ENCODE measurements around the gene CYGB. TPM values are rescaled to one million over a fixed set of nuclear protein-coding genes. Genes with fewer than 3 reads are reported as not detected.

The CYGB gene
- polyA plus RNA-seq, 1 of the 3 experiments (the other 2 are of a cell fraction) = 1.7 TPM

DNA sequence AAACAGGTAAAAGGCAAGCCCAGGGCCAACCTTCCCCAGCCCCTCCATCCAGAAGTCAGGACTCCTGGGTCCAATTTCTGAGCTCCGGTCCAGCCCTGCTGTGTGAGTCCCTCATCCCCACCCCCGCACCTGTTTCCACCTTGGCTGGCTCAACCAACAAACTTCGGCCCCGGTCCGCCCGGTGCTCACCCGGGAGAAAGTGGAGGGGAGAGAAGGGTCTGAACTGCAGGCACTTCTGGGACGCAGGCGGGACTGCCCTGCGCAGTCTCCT, 36.8 kb downstream of the CYGB start:
- TF ChIP-seq CHD2 (IDR thresholded peaks at IDR 0.05; ENCODE audit: low read length, partially characterized antibody) = peak; percentile 4
- no peak for TF ChIP-seq SMC3 (IDR thresholded peaks at IDR 0.05; ENCODE audit: low read depth, low read length)
- POLR2A ChIA-PET = interaction anchor here (1.2 kb wide), 2 partner anchors 43 to 47 kb away, joined by 3 to 4 read pairs; partner anchors contain the start of gene UBE2O
- peaks cover 21% of the 10 kb centered on the region for H3F3A ChIP-seq (replicated peaks; ENCODE audit: insufficient read depth)
- no peaks in the 10 kb centered on the region for H3K27me3 ChIP-seq (ENCODE audit: insufficient read depth)
- peak overlapping the region; percentile 65 to 78 for H3K4me3 ChIP-seq (ENCODE audit: low read depth in 2 of 2, low read length in 1 of 2)
- H2AFZ ChIP-seq (ENCODE audit: low read depth) = peak overlapping the region; percentile 94
- peaks cover 21 to 56% of the 10 kb centered on the region in 2 experiments; a peak in 3 of 4 replicates for H3K4me1 ChIP-seq (ENCODE audit: control insufficient read depth in 1 of 2, insufficient read depth in 2 of 2, low read depth in 1 of 2, low read length in 1 of 2)
- peak overlapping the region; percentile 68 for H3K9ac ChIP-seq
- CTCF ChIA-PET = interaction anchor here (1.0 to 56.8 kb wide), 8 partner anchors 11 to 201 kb away, joined by 3 to 1687 read pairs (median 50); partner anchors contain the start of genes AANAT, RHBDF2 and UBE2O
- WGBS (ENCODE audit: low lambda C conversion rate) = 51% methylated on average over 8 of the region's 10 CpGs
- peak overlapping the region in 1 of 2 experiments; percentile 3; a peak in 1 of 4 replicates for H3K27ac ChIP-seq (ENCODE audit: low read depth in 2 of 2, low read length in 1 of 2)
- H3K9me2 ChIP-seq = no peaks in the 10 kb centered on the region
- no peaks in the 10 kb centered on the region for H3K36me3 ChIP-seq (replicated peaks in 1 of 2; ENCODE audit: control insufficient read depth in 1 of 2, insufficient read depth in 2 of 2, low read length in 1 of 2)
- H3K9me3 ChIP-seq = no peaks in the 10 kb centered on the region
- H3K79me2 ChIP-seq (ENCODE audit: insufficient read depth) = peaks cover 24% of the 10 kb centered on the region; the same call in 1 of the 2 replicates
- H4K20me1 ChIP-seq (ENCODE audit: insufficient read depth) = no peaks in the 10 kb centered on the region
- H3K4me2 ChIP-seq = peak overlapping the region; percentile 92
- no peak for DNase-seq

DNA sequence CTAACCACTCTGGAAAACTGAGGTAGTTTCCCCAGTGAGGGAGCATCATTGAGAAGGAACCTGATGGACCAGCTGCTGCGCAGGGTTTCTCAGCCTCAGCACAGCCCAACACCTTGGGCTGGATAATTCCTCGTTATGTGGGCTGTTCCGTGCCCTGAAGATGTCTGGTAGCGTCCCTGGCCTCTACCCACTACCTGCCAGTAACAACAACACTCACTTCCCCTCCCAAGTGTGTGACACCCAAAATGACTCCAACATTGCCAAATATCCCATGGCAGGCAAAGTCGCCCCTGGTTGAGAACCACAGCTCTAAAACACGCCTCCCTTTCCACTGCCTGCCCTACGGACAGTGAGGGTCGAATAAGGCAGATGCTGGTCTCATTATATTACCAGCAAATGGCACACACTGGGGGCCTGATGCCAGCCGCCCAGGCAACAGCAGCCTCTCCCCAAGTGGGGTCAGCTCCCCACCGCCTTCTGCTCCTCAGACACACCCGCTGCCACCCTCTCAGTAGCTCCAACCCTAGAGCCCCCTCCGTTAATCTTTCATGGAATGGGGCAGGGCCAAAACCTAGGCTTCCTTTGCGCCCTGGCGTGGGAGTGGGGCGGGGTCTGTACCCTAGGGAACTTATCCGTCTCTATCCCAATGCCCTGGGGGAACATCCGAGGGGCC, 37.3 kb downstream of the CYGB start:
- H2AFZ ChIP-seq (ENCODE audit: low read depth) = no peak overlapping the region
- peak overlapping the region; percentile 65 to 78 for H3K4me3 ChIP-seq (ENCODE audit: low read depth in 2 of 2, low read length in 1 of 2)
- H3K4me2 ChIP-seq = peak overlapping the region; percentile 92
- H3K27me3 ChIP-seq (ENCODE audit: insufficient read depth) = no peaks in the 10 kb centered on the region
- no peaks in the 10 kb centered on the region for H3K9me3 ChIP-seq
- no peak overlapping the region; a peak in 1 of 4 replicates for H3K27ac ChIP-seq (ENCODE audit: low read depth in 2 of 2, low read length in 1 of 2)
- TF ChIP-seq CHD2 (IDR thresholded peaks at IDR 0.05; ENCODE audit: low read length, partially characterized antibody) (no peak), YY1 (IDR thresholded peaks at IDR 0.05; ENCODE audit: low read depth) (no peak), RAD21 (IDR thresholded peaks at IDR 0.05; ENCODE audit: low read length) (no peak), MEF2A (IDR thresholded peaks at IDR 0.05; ENCODE audit: borderline replicate concordance, low read depth) (no peak), GABPA (IDR thresholded peaks at IDR 0.05; ENCODE audit: low read depth) (no peak), TAF1 (IDR thresholded peaks at IDR 0.05; ENCODE audit: borderline replicate concordance, low read depth, low read length) (no peak), GATA2 (CRISPR knock-in tag; IDR thresholded peaks at IDR 0.05) (no peak), MXI1 (IDR thresholded peaks at IDR 0.05; ENCODE audit: low read depth, low read length) (no peak), SIN3A (IDR thresholded peaks at IDR 0.05; ENCODE audit: borderline replicate concordance, low read depth, low read length) (no peak), REST (IDR thresholded peaks at IDR 0.05; ENCODE audit: low read depth, low read length) (no peak), SMC3 (IDR thresholded peaks at IDR 0.05; ENCODE audit: low read depth, low read length) (no peak), TEAD4 (IDR thresholded peaks at IDR 0.05; ENCODE audit: borderline replicate concordance, insufficient read depth) (no peak)
- TF ChIP-seq, protein P1, sequence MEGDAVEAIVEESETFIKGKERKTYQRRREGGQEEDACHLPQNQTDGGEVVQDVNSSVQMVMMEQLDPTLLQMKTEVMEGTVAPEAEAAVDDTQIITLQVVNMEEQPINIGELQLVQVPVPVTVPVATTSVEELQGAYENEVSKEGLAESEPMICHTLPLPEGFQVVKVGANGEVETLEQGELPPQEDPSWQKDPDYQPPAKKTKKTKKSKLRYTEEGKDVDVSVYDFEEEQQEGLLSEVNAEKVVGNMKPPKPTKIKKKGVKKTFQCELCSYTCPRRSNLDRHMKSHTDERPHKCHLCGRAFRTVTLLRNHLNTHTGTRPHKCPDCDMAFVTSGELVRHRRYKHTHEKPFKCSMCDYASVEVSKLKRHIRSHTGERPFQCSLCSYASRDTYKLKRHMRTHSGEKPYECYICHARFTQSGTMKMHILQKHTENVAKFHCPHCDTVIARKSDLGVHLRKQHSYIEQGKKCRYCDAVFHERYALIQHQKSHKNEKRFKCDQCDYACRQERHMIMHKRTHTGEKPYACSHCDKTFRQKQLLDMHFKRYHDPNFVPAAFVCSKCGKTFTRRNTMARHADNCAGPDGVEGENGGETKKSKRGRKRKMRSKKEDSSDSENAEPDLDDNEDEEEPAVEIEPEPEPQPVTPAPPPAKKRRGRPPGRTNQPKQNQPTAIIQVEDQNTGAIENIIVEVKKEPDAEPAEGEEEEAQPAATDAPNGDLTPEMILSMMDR (IDR thresholded peaks at IDR 0.05) = no peak
- TF ChIP-seq, protein P2, sequence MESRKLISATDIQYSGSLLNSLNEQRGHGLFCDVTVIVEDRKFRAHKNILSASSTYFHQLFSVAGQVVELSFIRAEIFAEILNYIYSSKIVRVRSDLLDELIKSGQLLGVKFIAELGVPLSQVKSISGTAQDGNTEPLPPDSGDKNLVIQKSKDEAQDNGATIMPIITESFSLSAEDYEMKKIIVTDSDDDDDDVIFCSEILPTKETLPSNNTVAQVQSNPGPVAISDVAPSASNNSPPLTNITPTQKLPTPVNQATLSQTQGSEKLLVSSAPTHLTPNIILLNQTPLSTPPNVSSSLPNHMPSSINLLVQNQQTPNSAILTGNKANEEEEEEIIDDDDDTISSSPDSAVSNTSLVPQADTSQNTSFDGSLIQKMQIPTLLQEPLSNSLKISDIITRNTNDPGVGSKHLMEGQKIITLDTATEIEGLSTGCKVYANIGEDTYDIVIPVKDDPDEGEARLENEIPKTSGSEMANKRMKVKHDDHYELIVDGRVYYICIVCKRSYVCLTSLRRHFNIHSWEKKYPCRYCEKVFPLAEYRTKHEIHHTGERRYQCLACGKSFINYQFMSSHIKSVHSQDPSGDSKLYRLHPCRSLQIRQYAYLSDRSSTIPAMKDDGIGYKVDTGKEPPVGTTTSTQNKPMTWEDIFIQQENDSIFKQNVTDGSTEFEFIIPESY (IDR thresholded peaks at IDR 0.05; ENCODE audit: borderline replicate concordance, low read depth) = no peak
- TF ChIP-seq, protein P3, sequence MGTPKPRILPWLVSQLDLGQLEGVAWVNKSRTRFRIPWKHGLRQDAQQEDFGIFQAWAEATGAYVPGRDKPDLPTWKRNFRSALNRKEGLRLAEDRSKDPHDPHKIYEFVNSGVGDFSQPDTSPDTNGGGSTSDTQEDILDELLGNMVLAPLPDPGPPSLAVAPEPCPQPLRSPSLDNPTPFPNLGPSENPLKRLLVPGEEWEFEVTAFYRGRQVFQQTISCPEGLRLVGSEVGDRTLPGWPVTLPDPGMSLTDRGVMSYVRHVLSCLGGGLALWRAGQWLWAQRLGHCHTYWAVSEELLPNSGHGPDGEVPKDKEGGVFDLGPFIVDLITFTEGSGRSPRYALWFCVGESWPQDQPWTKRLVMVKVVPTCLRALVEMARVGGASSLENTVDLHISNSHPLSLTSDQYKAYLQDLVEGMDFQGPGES (IDR thresholded peaks at IDR 0.05; ENCODE audit: low read depth, low read length) = no peak
- peaks cover 24% of the 10 kb centered on the region; the same call in 1 of the 2 replicates for H3K79me2 ChIP-seq (ENCODE audit: insufficient read depth)
- DNase-seq = no peak
- H3F3A ChIP-seq (replicated peaks; ENCODE audit: insufficient read depth) = peaks cover 21% of the 10 kb centered on the region
- H3K4me1 ChIP-seq (ENCODE audit: control insufficient read depth in 1 of 2, insufficient read depth in 2 of 2, low read depth in 1 of 2, low read length in 1 of 2) = peaks cover 21 to 60% of the 10 kb centered on the region in 2 experiments; a peak in 3 of 4 replicates
- no peaks in the 10 kb centered on the region for H4K20me1 ChIP-seq (ENCODE audit: insufficient read depth)
- ChIA-PET CTCF (interaction anchor here (1.0 to 56.8 kb wide), 12 partner anchors 11 to 201 kb away, joined by 3 to 1687 read pairs (median 22); partner anchors contain the start of genes AANAT, RHBDF2 and UBE2O), POLR2A (interaction anchor here (1.2 kb wide), 2 partner anchors 44 to 47 kb away, joined by 3 to 4 read pairs; partner anchors contain the start of gene UBE2O)
- no peaks in the 10 kb centered on the region for H3K9me2 ChIP-seq
- H3K9ac ChIP-seq = peak overlapping the region; percentile 68
- H3K36me3 ChIP-seq (replicated peaks in 1 of 2; ENCODE audit: control insufficient read depth in 1 of 2, insufficient read depth in 2 of 2, low read length in 1 of 2) = no peaks in the 10 kb centered on the region
- 84% methylated on average over 17 of the region's 17 CpGs for WGBS (ENCODE audit: low lambda C conversion rate)

Data from SK-N-SH (cell line).